WTC11 (cell line): Measurements from ENCODE around the gene MFSD12. TPM values are rescaled to one million over a fixed set of nuclear protein-coding genes. Genes with fewer than 3 reads are reported as not detected.

ENCODE experiments used
- ATAC-seq: fragments of 200-7000 bp; cut with Tn5 transposase; 2 replicates; pipeline ENCODE4 v1.10.0; 2021; ENCODE audit warnings: mild to moderate bottlenecking, moderate library complexity
- CTCF ChIA-PET: fragments of 300-600 bp; sonication (Branson Sonifier 250); formaldehyde crosslinking; loops from one replicate; lab custom pipeline; 2021; ENCODE audit warnings: antibody characterized with exemption; lab: Charles Lee
- POLR2A ChIA-PET: fragments of 350-600 bp; sonication (Branson Sonifier 250); formaldehyde crosslinking; loops from one replicate; lab custom pipeline; 2021; ENCODE audit warnings: antibody characterized with exemption; lab: Charles Lee
- DNase-seq: peaks from one replicate; pipeline ENCODE4 v3.0.0; 2021; ENCODE audit warnings: low spot score
- H3K27ac Mint-ChIP-seq: 2 replicates; pipeline ENCODE4 v1.8.0; 2021; ENCODE audit warnings: mixed read lengths
- H3K27me3 Mint-ChIP-seq: 2 replicates; pipeline ENCODE4 v1.8.0; 2021; ENCODE audit warnings: low read depth, mild to moderate bottlenecking, moderate library complexity, mixed read lengths
- H3K36me3 Mint-ChIP-seq: 2 replicates; pipeline ENCODE4 v1.8.0; 2021; ENCODE audit warnings: mixed read lengths
- H3K4me1 Mint-ChIP-seq: 2 replicates; pipeline ENCODE4 v1.8.0; 2022; ENCODE audit warnings: mixed read lengths
- H3K4me3 Mint-ChIP-seq: 2 replicates; pipeline ENCODE4 v1.8.0; 2021; ENCODE audit warnings: mild to moderate bottlenecking, moderate library complexity, mixed read lengths
- H3K9me3 Mint-ChIP-seq: 2 replicates; pipeline ENCODE4 v1.8.0; 2021; ENCODE audit warnings: mixed read lengths
- ATF1 ChIP-seq: sonication (generic); formaldehyde crosslinking; IDR thresholded peaks from 2 replicates; pipeline ENCODE4 v1.8.1; 2023; ENCODE audit warnings: mild to moderate bottlenecking, moderate library complexity, missing genetic modification reagents
- CTCF ChIP-seq: fragments of 200-600 bp; IDR thresholded peaks from 2 replicates; pipeline ENCODE4 v1.8.0; 2022; ENCODE audit warnings: antibody characterized with exemption
- E2F5 ChIP-seq: sonication (generic); formaldehyde crosslinking; IDR thresholded peaks from 2 replicates; pipeline ENCODE4 v1.8.1; 2022; ENCODE audit warnings: mild to moderate bottlenecking, moderate library complexity, missing genetic modification reagents
- ERG ChIP-seq: fragments of 250-450 bp; sonication (Bioruptor Pico); IDR thresholded peaks from 2 replicates; pipeline ENCODE4 v1.8.0; 2021; ENCODE audit warnings: mild to moderate bottlenecking
- ESRRA ChIP-seq: sonication (generic); formaldehyde crosslinking; IDR thresholded peaks from 2 replicates; pipeline ENCODE4 v1.8.1; 2022; ENCODE audit warnings: mild to moderate bottlenecking, missing genetic modification reagents, borderline replicate concordance
- GABPB1 ChIP-seq: sonication (generic); formaldehyde crosslinking; IDR thresholded peaks from 2 replicates; pipeline ENCODE4 v1.8.1; 2023; ENCODE audit warnings: mild to moderate bottlenecking, missing genetic modification reagents
- HMGXB4 ChIP-seq: sonication (generic); formaldehyde crosslinking; IDR thresholded peaks from 2 replicates; pipeline ENCODE4 v1.8.1; 2023; ENCODE audit warnings: mild to moderate bottlenecking, moderate library complexity, missing genetic modification reagents
- IRF1 ChIP-seq: sonication (generic); formaldehyde crosslinking; IDR thresholded peaks from 2 replicates; pipeline ENCODE4 v1.8.0; 2023; ENCODE audit warnings: missing genetic modification reagents
- IRF2 ChIP-seq: sonication (generic); formaldehyde crosslinking; IDR thresholded peaks from 2 replicates; pipeline ENCODE4 v1.8.0; 2022; ENCODE audit warnings: low read depth, missing genetic modification reagents, borderline replicate concordance
- MXD4 ChIP-seq: fragments of 250-450 bp; sonication (Bioruptor Pico); IDR thresholded peaks from 2 replicates; pipeline ENCODE4 v1.8.0; 2021; ENCODE audit warnings: mild to moderate bottlenecking, moderate library complexity, borderline replicate concordance
- OVOL2 ChIP-seq: fragments of 250-450 bp; sonication (Bioruptor Pico); IDR thresholded peaks from 2 replicates; pipeline ENCODE4 v1.9.0; 2021; ENCODE audit warnings: mild to moderate bottlenecking, borderline replicate concordance
- PRDM15 ChIP-seq: sonication (generic); formaldehyde crosslinking; IDR thresholded peaks from 2 replicates; pipeline ENCODE4 v1.8.0; 2022; ENCODE audit warnings: missing genetic modification reagents
- PRRX2 ChIP-seq: fragments of 250-450 bp; sonication (Bioruptor Pico); IDR thresholded peaks from 2 replicates; pipeline ENCODE4 v1.8.0; 2021; ENCODE audit warnings: mild to moderate bottlenecking
- TCF7 ChIP-seq: sonication (generic); formaldehyde crosslinking; IDR thresholded peaks from 2 replicates; pipeline ENCODE4 v1.8.0; 2022; ENCODE audit warnings: mild to moderate bottlenecking, low read depth, missing genetic modification reagents, moderate library complexity
- TEAD4 ChIP-seq: sonication (generic); formaldehyde crosslinking; IDR thresholded peaks from 2 replicates; pipeline ENCODE4 v1.8.0; 2022; ENCODE audit warnings: mild to moderate bottlenecking, missing genetic modification reagents
- USF1 ChIP-seq: sonication (generic); formaldehyde crosslinking; IDR thresholded peaks from 2 replicates; pipeline ENCODE4 v1.8.0; 2022; ENCODE audit warnings: mild to moderate bottlenecking, missing genetic modification reagents
- ZNF138 ChIP-seq: sonication (generic); formaldehyde crosslinking; conservative IDR thresholded peaks from 2 replicates; pipeline ENCODE4 v1.8.1; 2022; ENCODE audit warnings: mild to moderate bottlenecking, moderate library complexity, missing genetic modification reagents
- ZNF219 ChIP-seq: sonication (generic); formaldehyde crosslinking; IDR thresholded peaks from 2 replicates; pipeline ENCODE4 v1.8.0; 2023; ENCODE audit warnings: missing genetic modification reagents, mild to moderate bottlenecking, borderline replicate concordance
- ZNF416 ChIP-seq: fragments of 250-450 bp; sonication (Bioruptor Pico); IDR thresholded peaks from 2 replicates; pipeline ENCODE4 v1.9.0; 2021; ENCODE audit warnings: mild to moderate bottlenecking, inconsistent platforms
- ZSCAN18 ChIP-seq: fragments of 250-450 bp; sonication (Bioruptor Pico); IDR thresholded peaks from 2 replicates; pipeline ENCODE4 v2.1.2; 2022; ENCODE audit warnings: mild to moderate bottlenecking, moderate library complexity
- total RNA-seq: library from RNA; stranded (reverse); gene quantifications from 3 replicates; pipeline ENCODE4 v1.2.3, GENCODE V29; 2021

MFSD12 gene
- total RNA-seq, 1 experiment from 2014 or later: 59.9 TPM

- TF ChIP-seq PRDM15: no peak
- no peak for TF ChIP-seq ZNF416 (CRISPR knock-in tag)
- TF ChIP-seq ZNF138 (CRISPR knock-in tag): no peak
- no peak for TF ChIP-seq ESRRA
- TF ChIP-seq ZNF219 (CRISPR knock-in tag): no peak
Measured at GRCh38 chr19:3514930-3515329, 42.5 kb downstream of the MFSD12 start (continued).

GRCh38 chr19:3513229-3514140 is 43.9 kb downstream of the MFSD12 start:
- no peak for DNase-seq
- Mint-ChIP-seq H3K27ac (0 out of 2 replicates have a peak overlapping the region, but pooled peaks have one; percentile 14), H3K4me1 (peaks cover 31% of the 10 kb centered on the region), H3K36me3 (peaks cover 12% of the 10 kb centered on the region; the same call in 1 of the 2 replicates), H3K27me3 (no peaks in the 10 kb centered on the region; the same call in 1 of the 2 replicates), H3K4me3 (no peak overlapping the region), H3K9me3 (no peaks in the 10 kb centered on the region)
- ChIA-PET POLR2A (interaction anchor here (0.6 to 1.0 kb wide), 2 partner anchors 39 to 63 kb away, joined by 3 to 9 read pairs; no protein-coding TSS in a partner anchor), CTCF (interaction anchor here (0.6 to 1.8 kb wide), 6 partner anchors 13 to 72 kb away, joined by 3 to 6 read pairs (median 4); partner anchors contain the start of genes DOHH and GIPC3)
- 0 out of 2 replicates have a peak, but pooled peaks have one; percentile 14 for ATAC-seq
- no peak for TF ChIP-seq ATF1
- no peak for TF ChIP-seq ERG (CRISPR knock-in tag)
- no peak for TF ChIP-seq MXD4 (CRISPR knock-in tag)
- no peak for TF ChIP-seq IRF1 (CRISPR knock-in tag)
- no peak for TF ChIP-seq ZSCAN18 (CRISPR knock-in tag)
- TF ChIP-seq CTCF: no peak
- TF ChIP-seq E2F5: no peak
- TF ChIP-seq PRRX2: no peak
- no peak for TF ChIP-seq TCF7 (CRISPR knock-in tag)
- TF ChIP-seq OVOL2 (CRISPR knock-in tag): no peak
- TF ChIP-seq GABPB1 (CRISPR knock-in tag): no peak
- TF ChIP-seq IRF2 (CRISPR knock-in tag): no peak
- no peak for TF ChIP-seq TEAD4 (CRISPR knock-in tag)
- TF ChIP-seq USF1 (CRISPR knock-in tag): no peak
- no peak for TF ChIP-seq HMGXB4 (CRISPR knock-in tag)
